Heart right ventricle (tissue), 16 donors: Measurements from ENCODE around the gene APLF. TPM values are rescaled to one million over a fixed set of nuclear protein-coding genes. Genes with fewer than 3 reads are reported as not detected.
"Not testable (repeated sequence)": the region's sequence is repeated elsewhere in the genome, so short reads cannot be mapped to it uniquely, and the experiment has no call there.

ENCODE experiments used
- ATAC-seq, 8 donors: fragments of 200-7000 bp; cut with Tn5 transposase; one replicate each; pipeline ENCODE4 v1.9.1; 2020; ENCODE audit warnings: mild to moderate bottlenecking in 8 of 8, moderate library complexity in 8 of 8, moderate number of reproducible peaks in 1 of 8
- DNase-seq, 2 donors: peaks; one replicate each; pipeline ENCODE4 v3.0.0-alpha.2; 2020
- H3K27ac ChIP-seq, 10 donors: fragments of 200-600 bp; sonication (generic) in 2 of 10; one replicate each; pipeline versions ENCODE4 v1.5.0 to v1.8.0; 2020 to 2022; ENCODE audit warnings: mild to moderate bottlenecking in 3 of 10
- H3K27me3 ChIP-seq, 7 donors: fragments of 200-600 bp; one replicate each; pipeline ENCODE4 v1.8.0; 2021 to 2022; ENCODE audit warnings: mild to moderate bottlenecking in 2 of 7
- H3K36me3 ChIP-seq, 9 donors: fragments of 200-600 bp; sonication (generic) in 1 of 9; one replicate each; pipeline versions ENCODE4 v1.5.0 to v1.8.0; 2020 to 2022; ENCODE audit warnings: mild to moderate bottlenecking in 2 of 9
- H3K4me1 ChIP-seq, 9 donors: fragments of 200-600 bp; sonication (generic) in 1 of 9; one replicate each; pipeline versions ENCODE4 v1.5.0 to v1.8.0; 2020 to 2022; ENCODE audit warnings: mild to moderate bottlenecking in 4 of 9
- H3K4me3 ChIP-seq, 10 donors: fragments of 200-600 bp; sonication (generic) in 2 of 10; one replicate each; pipeline versions ENCODE4 v1.5.0 to v1.8.0; 2020 to 2022; ENCODE audit warnings: mild to moderate bottlenecking in 7 of 10, moderate library complexity in 2 of 10
- H3K9me3 ChIP-seq, 11 donors: fragments of 200-600 bp in 10 of 11; sonication (generic) in 2 of 11; one replicate each; pipeline versions ENCODE4 v1.5.0 to v1.8.0; 2013 to 2022; ENCODE audit warnings: mild to moderate bottlenecking in 2 of 11, control low read depth in 1 of 11, moderate library complexity in 1 of 11
- CTCF ChIP-seq, 9 donors: fragments of 200-600 bp; sonication (generic) in 2 of 9; IDR thresholded peaks; one replicate each; pipeline versions ENCODE4 v1.5.0 to v1.8.0; 2021 to 2022; ENCODE audit warnings: antibody characterized with exemption in 9 of 9, mild to moderate bottlenecking in 5 of 9, moderate library complexity in 1 of 9
- WGBS, 2 donors: extraction: QIAGEN DNeasy Blood & Tissue Kit; methylation state at CpG; one replicate each; pipeline ENCODE4 v1.1.7; 2013; ENCODE audit warnings: inconsistent platforms in 1 of 2; 5-methylcytosine and 5-hydroxymethylcytosine counted together
- intact Hi-C, 10 donors: fragments of 100-400 bp; cut with DNase I; formaldehyde crosslinking; loops; one replicate each; pipeline versions ENCODE4 v1.11.1 to v1.14.2; 2022
- polyA plus RNA-seq, 2 donors: library from polyadenylated mRNA; stranded (reverse); fragments of 200-250 nt; gene quantifications; one replicate each; pipeline ENCODE4 v1.2.3, GENCODE V29; 2013
- total RNA-seq, 10 donors: library from RNA; stranded (reverse); fragmentation: NEBNext Ultra II Directional in 3 of 10; extraction: Animal tissue kit (Norgen Biotek cat#: 25700) in 3 of 10; gene quantifications; one replicate each; pipeline versions ENCODE4 v1.2.1 to v1.2.4, GENCODE V29; 2021 to 2023
- donor health status: Arrhythmogenic right ventricular cardiomyopathy.
- donor health status: ischemic (EF 13 %, LVEDD 7.1; RV severe dilation, severe dysfunction).
- donor health status: healthy with polysubstance abuse.
- donor health status: DM: no; HTN: yes; CAD: no.
- donor health status: DM: no; HTN: no; CAD: no.
- donor health status: ischemic (EF 25% LVEDD 6.9; RV normal size, moderate dysfunction).
- donor health status: ischemic (EF 25% LVEDD 5.7; RV mildly dilated, moderate dysfunction).
- donor health status: healthy.
- donor health status: DM: yes; HTN: yes; CAD: no.
- donor health status: Ischemic cardiomyopathy.
- donor health status: ischemic (EF 35%, LVEDD 5.7; RV mildly dilated, moderate dysfunction).
- donor health status: nonischemic (EF 11% LVEDD 7.7; RV severe dilation, severe dysfunction).
- donor health status: DM: yes; HTN: yes; CAD: no.
- donor health status: PGD.
- donor health status: ischemic (EF 29% LVEDD 5.4; RV normal size, mild dysfunction).
- donor health status: nonischemic (EF 23%, LVEDD 6.1; RV moderate dilation, normal function).

The APLF gene
- total and polyA plus RNA-seq, 12 donors = 0.38 to 6.5 (median 4.9) TPM

GRCh38 chr2:68529651-68530050, 62.3 kb downstream of the APLF start:
- H3K4me1 ChIP-seq, DNase-seq: not testable (repeated sequence)

GRCh38 chr2:68536000-68536399, 68.6 kb downstream of the APLF start:
- peaks cover 0 to 16% (median 0%) of the 10 kb centered on the region in 9 donors for H3K36me3 ChIP-seq
- no peak for ATAC-seq
- no peak for DNase-seq
- H3K4me3 ChIP-seq = no peak overlapping the region
- peaks cover 0 to 5% (median 0%) of the 10 kb centered on the region in 9 donors for H3K4me1 ChIP-seq
- intact Hi-C loops = no loop called here
- no peaks in the 10 kb centered on the region for H3K27me3 ChIP-seq
- no peak for TF ChIP-seq CTCF (IDR thresholded peaks at IDR 0.05)
- no peak overlapping the region for H3K27ac ChIP-seq
- 88 to 89% methylated on average over 3 of the region's 3 CpGs for WGBS, 2 donors
- H3K9me3 ChIP-seq = no peaks in the 10 kb centered on the region

More at GRCh38 chr2:68529651-68530050, 62.3 kb downstream of the APLF start:
- H3K27ac ChIP-seq, intact Hi-C loops, ATAC-seq, H3K9me3 ChIP-seq, H3K4me3 ChIP-seq, H3K27me3 ChIP-seq: not testable (repeated sequence)
- peaks cover 0 to 16% (median 0%) of the 10 kb centered on the region in 9 donors for H3K36me3 ChIP-seq
- WGBS, 2 donors = 93 to 96% methylated on average over 8 to 17 of the region's 17 CpGs

- Histone ChIP-seq H3K9me3 (peaks cover 0 to 8% (median 3%) of the 10 kb centered on the region in 11 donors), H3K27me3 (no peaks in the 10 kb centered on the region), H3K27ac (no peak overlapping the region), H3K4me3 (no peak overlapping the region), H3K4me1 (peaks cover 0 to 5% (median 0%) of the 10 kb centered on the region in 9 donors), H3K36me3 (peaks cover 0 to 16% (median 0%) of the 10 kb centered on the region in 9 donors)
- DNase-seq (no peak), ATAC-seq (no peak)
- intact Hi-C loops = no loop called here
- no peak for TF ChIP-seq CTCF (IDR thresholded peaks at IDR 0.05)
- WGBS, 2 donors = 89 to 93% methylated on average over 4 of the region's 4 CpGs
These were observed 69.6 kb downstream of the APLF start for GRCh38 chr2:68537011-68537410.

- peaks cover 0 to 5% (median 0%) of the 10 kb centered on the region in 9 donors for H3K4me1 ChIP-seq
- H3K36me3 ChIP-seq = peaks cover 0 to 16% (median 0%) of the 10 kb centered on the region in 9 donors
- peaks cover 0 to 9% (median 3%) of the 10 kb centered on the region in 11 donors for H3K9me3 ChIP-seq
- H3K27me3 ChIP-seq = no peaks in the 10 kb centered on the region
- H3K4me3 ChIP-seq = no peak overlapping the region
- intact Hi-C loops = no loop called here
- ATAC-seq (no peak), DNase-seq (no peak)
- 59 to 68% methylated on average over 2 of the region's 2 CpGs for WGBS, 2 donors
- TF ChIP-seq CTCF (IDR thresholded peaks at IDR 0.05) = no peak
- no peak overlapping the region for H3K27ac ChIP-seq
These were observed 70.4 kb downstream of the APLF start for GRCh38 chr2:68537809-68538208.

- ATAC-seq (no peak), DNase-seq (no peak)
- WGBS, 2 donors = 94% methylated on average over 2 of the region's 2 CpGs
- peaks cover 0 to 10% (median 0%) of the 10 kb centered on the region in 9 donors for H3K36me3 ChIP-seq
- H3K4me1 ChIP-seq = no peaks in the 10 kb centered on the region
- H3K4me3 ChIP-seq = no peak overlapping the region
- H3K9me3 ChIP-seq = peaks cover 0 to 9% (median 3%) of the 10 kb centered on the region in 11 donors
- H3K27me3 ChIP-seq = no peaks in the 10 kb centered on the region
- no peak overlapping the region for H3K27ac ChIP-seq
- no peak for TF ChIP-seq CTCF (IDR thresholded peaks at IDR 0.05)
- intact Hi-C loops = no loop called here
These were observed 77.4 kb downstream of the APLF start for GRCh38 chr2:68544811-68545210.
